Activated CD8-positive, alpha-beta memory T cell treated with anti-CD3 and anti-CD28 coated beads for 1 hour (primary cell): ENCODE data around the gene LEFTY1.
A peak's percentile ranks its signal among the peaks of the same experiment; 100 is the strongest.
"Not testable (repeated sequence)": the region's sequence is repeated elsewhere in the genome, so short reads cannot be mapped to it uniquely, and the experiment has no call there.

Experiments
- DNase-seq, 2 donors: peaks; one replicate each; pipeline ENCODE4 v3.0.0-alpha.2; 2020; ENCODE audit warnings: low read depth in 1 of 2; ENCODE audit errors: extremely low read depth in 1 of 2

LEFTY1 gene

GRCh38 chr1:225889743-225890142, 797 bp upstream of the LEFTY1 start:
- DNase-seq = no peak

GRCh38 chr1:225888289-225888897, 553 bp downstream of the LEFTY1 start:
- no peak for DNase-seq

- not testable (repeated sequence) for DNase-seq
Observed at GRCh38 chr1:225887554-225888288, 1.2 kb downstream of the LEFTY1 start.

DNA sequence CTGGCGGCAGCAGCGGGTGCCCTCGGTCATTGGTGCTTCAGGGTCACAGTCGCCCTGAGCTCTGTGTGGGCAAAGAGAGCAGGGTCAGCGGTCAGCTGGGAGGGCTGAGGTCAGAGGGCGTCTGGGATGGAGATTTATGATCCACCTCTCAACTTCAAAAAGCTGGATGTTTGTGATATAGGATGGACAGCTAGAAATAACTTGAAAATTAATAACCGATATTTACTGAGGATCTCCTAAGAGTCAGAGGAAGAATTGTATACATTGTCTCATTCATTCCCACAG, 2.0 kb downstream of the LEFTY1 start:
- no peak for DNase-seq

- no peak for DNase-seq
Observed at GRCh38 chr1:225886159-225887029, 2.6 kb downstream of the LEFTY1 start.

DNA sequence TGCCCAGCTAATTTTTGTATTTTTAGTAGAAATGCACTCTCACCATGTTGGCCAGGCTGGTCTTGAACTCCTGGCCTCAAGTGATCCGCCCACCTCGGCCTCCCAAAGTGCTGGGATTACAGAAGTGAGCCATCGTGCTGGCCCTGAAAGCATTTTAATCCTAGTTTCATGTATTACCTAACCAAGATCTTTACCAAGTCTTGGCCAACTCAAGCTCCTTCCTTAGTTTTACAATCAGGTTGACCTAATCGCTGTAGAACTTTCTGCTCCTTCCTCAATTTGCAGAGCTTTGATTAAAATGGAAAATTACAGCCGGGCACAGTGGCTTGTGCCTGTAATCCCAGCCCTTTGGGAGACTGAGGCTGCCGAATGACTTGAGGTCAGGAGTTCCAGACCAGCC, 3.6 kb downstream of the LEFTY1 start:
- DNase-seq = no peak

DNA sequence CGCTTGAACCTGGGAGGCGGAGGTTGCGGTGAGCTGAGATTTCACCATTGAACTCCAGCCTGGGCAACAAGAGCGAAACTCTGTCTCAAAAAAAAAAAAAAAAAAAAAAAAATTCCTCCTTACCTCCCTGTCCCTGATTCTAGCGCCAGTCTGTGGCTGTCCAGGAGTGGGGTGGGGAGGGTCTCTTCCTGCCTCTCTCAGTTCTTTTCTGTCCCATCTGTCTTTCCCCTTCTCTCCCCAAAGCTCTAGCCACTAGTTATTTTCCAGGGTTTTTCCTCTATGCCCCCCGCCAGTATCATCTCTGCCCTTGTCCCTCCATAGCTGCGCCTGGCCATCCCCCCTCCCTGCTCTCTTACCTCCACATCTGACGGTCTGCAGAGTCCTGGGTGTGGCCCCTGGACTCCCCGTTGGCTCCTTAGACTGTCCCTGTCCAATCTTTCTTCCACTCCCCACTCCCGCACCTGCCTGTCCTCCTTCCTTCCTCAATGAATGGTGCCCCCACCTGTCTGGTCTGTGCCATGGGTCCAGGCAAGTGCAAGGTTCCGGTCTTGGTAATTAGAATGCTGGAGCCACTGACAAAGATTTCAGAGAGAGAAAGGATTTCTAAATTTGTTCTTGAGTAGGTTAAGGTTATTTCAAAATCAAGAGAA, 5.2 kb downstream of the LEFTY1 start:
- no peak for DNase-seq

- DNase-seq = no peak
Observed at GRCh38 chr1:225882694-225883615, 6.0 kb downstream of the LEFTY1 start.

GRCh38 chr1:225881959-225882693, 6.8 kb downstream of the LEFTY1 start, which contains the start of gene TMEM63A:
TSS of gene TMEM63A (minus strand) at chr1:225882380. CDS start at chr1:225877580, 4,800 bp downstream.
- peak; percentile 84 to 88 for DNase-seq

GRCh38 chr1:225881081-225881958, 7.6 kb downstream of the LEFTY1 start:
- peak in 1 of 2 donors; percentile 36 for DNase-seq

DNA sequence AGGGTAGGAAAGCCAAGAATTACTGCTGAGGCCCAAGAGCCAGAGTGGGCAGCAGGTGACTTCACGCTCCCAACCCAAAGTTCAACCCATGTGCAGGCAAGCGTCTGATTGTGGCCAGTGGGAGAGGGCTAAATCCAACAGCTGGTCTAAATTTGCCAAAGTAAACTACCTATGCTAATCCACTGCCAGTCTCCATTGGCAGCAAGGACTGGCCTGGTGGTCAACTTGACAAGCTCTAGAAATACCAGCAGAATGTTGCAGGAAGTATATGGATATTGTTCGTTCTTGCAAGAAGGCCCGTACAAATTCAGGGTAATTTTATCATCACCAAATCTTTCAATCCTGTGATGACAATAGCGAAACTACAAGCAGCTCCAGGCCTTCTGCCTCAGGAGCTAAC, 8.3 kb downstream of the LEFTY1 start:
- DNase-seq = no peak

DNA sequence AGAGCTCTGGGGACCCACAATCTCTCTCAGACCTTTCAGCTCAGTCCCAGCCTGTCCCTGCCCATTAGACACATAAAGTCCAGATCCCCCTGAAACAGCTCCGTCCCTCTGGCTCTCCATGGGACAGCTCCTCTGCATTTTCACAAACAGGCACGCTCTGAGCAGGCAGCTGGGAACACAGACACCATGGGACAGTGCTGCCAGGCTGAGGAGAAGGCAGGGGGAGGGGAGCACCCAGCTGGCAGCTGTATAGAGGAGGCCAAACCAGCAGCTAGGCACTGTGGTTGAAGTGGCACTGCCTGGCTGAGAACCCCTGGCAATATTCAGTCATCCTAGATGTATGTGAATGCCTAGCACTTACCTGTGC, 8.7 kb downstream of the LEFTY1 start:
- no peak for DNase-seq

DNA sequence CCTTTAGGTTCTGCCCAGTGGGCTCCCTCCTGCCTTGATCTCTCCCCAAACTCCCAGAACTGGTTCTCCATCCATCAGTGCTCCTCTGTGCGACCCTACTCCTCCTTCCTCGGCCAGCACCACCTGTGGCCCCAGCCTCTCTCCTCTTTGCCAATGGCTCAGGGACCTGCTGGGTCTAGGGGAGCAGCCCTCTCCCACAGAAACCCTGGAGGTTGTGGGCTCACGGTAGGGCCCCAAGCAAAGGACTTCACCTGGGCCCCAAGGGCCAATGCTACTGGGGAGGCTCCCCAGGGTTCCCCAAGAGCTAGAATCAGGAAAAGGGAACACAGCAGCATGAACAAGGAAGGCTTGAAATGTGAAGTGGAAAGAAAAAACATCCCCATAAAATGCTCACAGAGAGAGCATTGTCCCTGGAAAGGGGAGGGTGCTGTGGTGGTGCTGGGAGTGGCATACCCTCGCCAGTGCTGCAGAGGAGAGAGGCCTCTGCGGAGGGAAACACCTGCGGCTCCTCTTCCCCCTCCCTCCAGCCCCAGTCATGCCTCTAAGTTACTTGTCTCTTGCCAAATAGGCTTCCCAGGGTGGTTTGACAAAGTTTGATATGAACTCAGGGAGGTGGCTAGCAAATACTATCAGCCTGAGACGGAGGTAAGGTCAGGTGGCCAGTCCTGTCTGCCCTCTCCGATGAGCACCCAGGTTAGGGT, 9.3 kb downstream of the LEFTY1 start:
- no peak for DNase-seq

GRCh38 chr1:225878282-225878681, 10.7 kb downstream of the LEFTY1 start:
- DNase-seq = no peak

- DNase-seq = no peak
Observed at GRCh38 chr1:225877580-225877979, 11.4 kb downstream of the LEFTY1 start.

DNA sequence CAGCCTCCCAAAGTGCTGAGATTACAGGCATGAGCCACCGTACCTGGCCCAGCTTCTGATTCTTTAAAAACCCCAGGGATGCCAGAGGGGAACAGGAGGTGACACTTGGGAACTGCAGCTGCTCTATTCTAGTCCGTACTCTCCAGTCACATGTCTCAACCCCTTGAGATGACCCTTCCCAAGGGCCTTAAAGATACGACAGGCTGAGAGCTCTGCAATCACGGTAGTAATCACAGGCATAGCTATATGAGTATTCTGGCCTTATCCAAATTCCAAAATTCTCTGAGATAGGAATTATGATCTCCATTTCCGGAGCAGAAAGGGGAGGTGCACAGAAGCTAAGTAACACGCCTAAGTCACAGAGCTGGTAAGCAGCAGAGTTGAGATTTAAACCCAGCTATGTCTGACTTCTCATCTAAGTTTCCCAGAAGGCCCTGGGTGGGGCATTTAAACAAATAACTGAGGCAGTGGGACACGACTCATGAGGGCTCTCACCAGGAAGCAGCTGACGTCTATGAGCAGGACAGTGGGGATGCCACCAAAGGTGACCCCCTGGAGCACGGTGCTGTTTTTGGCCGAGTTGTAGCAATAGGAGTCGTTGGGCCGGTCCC, 11.9 kb downstream of the LEFTY1 start:
- DNase-seq = no peak

DNA sequence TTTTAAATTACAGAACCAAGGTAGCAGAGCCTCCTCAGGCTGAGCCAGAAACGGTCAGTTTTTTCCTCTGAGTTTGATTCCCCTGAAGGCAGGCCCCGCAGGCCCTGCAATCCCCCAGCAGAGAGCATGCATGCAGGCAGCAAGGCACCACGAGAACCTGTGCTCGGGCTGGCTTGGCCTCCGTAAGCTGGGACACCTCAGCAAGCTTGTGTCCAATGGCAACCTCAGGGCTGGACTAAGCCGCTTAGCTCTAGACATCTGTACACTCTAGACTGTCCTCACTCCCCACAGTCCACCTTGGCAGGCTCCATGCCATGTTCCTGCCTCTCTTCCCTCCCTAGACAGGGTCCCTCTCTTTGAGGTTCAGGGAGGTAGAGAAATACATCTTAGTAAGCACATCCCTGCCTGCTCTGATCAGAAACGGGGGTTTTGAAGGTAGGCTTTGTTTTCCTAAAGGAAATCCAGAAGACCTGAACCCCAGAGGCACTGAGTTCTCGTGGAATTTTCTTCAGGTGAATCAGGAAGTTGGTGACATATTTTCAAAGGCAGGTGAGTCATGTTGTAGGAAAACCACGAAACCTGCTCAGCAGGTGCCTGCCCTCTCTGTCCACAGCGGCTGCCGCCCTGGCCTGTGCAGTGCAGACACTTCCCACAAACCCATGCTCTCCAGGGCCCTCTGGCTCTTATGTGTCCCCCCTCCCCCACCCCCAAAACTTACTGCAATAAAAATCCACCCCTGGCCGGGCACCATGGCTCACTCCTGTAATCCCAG, 13.7 kb downstream of the LEFTY1 start:
- DNase-seq = no peak
